ENCODE measurements around the gene WSCD1.

DNA sequence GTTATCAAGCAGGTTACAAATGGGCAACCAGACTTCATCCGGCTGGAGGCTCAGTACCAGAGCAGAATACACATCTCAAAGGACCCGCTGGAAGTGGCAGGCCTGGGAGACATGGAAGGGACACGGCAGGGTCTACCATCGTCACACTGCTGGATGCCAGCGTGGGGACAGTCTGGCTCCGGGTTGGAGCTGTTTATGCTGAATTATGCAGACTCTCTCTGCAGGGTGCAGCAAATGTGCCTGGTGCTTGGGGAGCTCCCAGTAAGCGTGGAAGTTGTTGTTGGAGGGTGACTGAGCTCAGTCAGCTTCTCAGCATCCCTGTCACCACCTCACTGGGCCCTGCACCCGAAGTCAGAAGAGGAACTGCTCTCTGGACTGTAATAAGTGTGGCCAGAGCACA, 12.2 kb downstream of the WSCD1 start:
- TF ChIP-seq, protein P1, sequence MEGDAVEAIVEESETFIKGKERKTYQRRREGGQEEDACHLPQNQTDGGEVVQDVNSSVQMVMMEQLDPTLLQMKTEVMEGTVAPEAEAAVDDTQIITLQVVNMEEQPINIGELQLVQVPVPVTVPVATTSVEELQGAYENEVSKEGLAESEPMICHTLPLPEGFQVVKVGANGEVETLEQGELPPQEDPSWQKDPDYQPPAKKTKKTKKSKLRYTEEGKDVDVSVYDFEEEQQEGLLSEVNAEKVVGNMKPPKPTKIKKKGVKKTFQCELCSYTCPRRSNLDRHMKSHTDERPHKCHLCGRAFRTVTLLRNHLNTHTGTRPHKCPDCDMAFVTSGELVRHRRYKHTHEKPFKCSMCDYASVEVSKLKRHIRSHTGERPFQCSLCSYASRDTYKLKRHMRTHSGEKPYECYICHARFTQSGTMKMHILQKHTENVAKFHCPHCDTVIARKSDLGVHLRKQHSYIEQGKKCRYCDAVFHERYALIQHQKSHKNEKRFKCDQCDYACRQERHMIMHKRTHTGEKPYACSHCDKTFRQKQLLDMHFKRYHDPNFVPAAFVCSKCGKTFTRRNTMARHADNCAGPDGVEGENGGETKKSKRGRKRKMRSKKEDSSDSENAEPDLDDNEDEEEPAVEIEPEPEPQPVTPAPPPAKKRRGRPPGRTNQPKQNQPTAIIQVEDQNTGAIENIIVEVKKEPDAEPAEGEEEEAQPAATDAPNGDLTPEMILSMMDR (IDR thresholded peaks at IDR 0.05): no peak
- no peak for TF ChIP-seq POLR2A (IDR thresholded peaks at IDR 0.05)

All from testis (tissue), 2 donors.